GM18502 (cell line): Measurements from ENCODE around the gene REN.

ENCODE experiments used
- ATAC-seq: cut with Tn5 transposase; IDR thresholded peaks from one replicate; pipeline ENCODE4 v1.9.1; 2021; ENCODE audit warnings: mild to moderate bottlenecking; ENCODE audit not compliant: unreplicated experiment, poor library complexity

The REN gene

DNA sequence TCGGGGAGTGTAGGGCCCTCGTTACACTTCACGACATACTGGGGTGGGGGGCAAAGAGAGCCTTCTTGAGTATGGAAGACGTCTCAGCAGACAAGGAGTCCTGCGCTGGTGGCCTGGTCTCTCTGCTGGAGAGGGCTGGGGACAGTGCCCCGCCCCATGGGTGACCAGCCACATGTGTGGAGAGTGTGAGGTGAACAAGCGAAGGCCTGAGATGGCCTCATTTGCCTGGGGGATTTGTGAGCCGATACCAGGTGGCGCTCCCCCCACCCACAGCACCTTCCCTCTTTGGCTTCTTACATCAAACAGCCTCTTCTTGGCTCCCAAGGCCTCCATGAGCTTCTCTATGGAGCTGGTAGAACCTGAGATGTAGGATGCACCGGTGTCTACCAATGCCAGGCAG lies 10.3 kb downstream of the REN start:
- no peak for ATAC-seq

- no peak for ATAC-seq
Measured at GRCh38 chr1:204154568-204155255, 11.4 kb downstream of the REN start.

- no peak for ATAC-seq
Measured at GRCh38 chr1:204153667-204154066, 12.5 kb downstream of the REN start.

GRCh38 chr1:204152310-204153044 lies 13.7 kb downstream of the REN start:
- ATAC-seq = no peak

GRCh38 chr1:204151552-204152309 lies 14.4 kb downstream of the REN start, which contains the start of gene ETNK2:
ETNK2 (minus strand) TSS chr1:204152044; CDS start chr1:204151852, 192 bp downstream.
- no peak for ATAC-seq

- no peak for ATAC-seq
Measured at GRCh38 chr1:204150702-204151551, 15.2 kb downstream of the REN start.

DNA sequence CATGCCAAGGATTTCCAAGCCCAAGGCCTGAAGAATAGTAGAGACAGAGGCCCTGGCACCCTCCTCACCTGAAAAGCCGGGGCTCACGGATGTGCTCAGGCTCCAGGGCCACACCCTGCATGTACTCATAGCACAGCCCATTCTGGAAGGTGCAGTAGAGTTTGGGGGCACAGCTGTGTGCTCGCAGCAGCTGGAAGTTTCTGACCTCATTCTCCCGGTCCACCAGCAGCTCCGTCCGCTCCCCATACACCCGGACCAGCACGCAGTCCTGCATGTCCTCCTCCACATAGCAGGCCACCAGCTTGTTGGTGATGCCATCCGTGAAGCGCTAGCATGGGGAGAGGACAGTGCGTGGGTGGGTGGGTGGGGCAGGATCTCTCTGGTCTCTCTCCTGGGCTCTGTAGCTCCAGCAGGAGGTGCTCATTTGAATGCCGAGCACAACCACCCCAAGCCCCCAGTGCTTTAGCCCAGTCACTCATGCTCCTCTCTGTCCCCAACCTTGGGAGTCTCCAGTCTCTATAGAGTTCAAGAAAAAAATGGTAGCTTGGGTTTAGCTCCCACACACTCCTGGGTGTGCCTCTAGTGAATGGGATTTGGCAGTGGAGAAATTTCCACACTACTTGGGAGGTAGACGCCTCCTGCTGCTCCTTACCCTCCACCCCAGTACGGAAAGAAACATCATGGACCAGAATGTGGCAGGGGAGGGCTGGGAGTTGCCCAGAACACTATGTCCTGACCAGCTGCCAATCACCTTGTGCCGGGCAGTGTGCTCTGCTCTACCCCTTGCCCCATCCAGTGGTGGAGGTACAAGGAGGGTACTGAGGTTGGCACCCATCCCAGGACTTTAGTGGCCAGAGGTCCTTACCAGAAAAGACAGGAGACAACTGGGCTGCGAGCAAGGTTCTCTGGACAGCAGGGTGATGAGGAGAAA lies 16.2 kb downstream of the REN start:
- ATAC-seq = no peak

DNA sequence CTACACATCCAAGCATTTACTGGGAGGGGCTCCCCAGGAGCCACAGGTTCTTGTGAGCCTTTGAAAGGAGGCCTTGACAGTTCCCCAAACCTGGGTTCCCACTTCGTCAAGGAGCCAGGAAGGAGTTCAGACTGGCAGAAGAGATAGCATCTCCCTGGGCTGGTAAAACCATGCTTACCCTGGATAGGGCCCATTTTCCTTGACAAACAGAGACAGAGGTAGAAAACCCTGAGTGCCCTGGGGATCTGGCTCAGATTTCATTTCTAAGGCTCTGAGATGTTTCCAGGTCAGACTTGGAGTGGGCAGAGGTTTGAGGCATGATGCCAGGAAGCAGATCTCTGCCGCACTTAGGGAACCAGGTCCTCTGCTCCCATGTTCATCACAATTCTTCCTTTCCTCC lies 17.0 kb downstream of the REN start:
- ATAC-seq = no peak

DNA sequence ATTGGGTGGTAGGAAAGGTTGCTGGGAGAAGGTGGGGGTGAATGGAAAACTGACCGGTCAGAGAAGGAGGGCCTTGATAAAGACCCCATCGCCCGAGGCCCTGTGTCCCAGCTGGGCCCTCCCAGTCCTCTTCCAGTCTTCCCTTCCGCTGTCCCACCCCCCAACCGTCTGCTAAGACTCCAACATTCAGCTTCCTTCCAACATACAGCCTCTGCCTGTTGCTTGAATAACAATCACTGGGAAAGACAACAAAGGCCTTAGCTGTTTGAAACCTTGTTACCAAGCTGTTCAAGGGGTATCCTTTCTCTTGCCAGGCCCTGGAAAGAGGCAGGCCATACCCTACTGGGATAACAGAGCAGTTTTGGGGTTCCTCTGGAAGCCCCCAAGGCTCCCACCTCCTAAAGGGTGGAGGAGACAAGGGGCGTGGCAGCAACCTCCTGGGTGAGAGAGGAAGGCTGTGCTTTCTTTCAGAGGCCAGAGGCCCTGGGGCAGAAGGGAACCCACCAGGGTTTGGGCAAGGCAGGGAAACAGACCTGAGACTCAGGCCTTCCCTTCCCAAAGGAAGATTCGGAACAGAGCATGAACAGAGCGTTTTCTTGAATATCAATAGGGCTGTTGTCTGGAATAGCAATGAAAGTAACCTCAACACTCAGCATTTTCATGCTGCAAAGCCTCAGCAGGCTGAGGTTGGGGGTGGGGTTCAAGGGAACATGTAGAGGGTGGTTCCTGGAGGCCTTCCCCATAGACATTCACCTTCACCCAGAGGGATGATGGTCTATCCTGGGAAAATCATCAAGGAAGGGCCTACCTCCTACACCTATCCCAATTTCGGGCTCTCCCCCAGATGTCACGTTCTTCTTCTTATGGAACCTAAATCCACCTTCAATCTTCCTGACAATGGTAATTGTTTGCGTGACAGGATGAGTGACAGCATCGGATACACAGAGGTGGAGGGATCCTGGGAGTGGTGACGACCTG lies 18.4 kb downstream of the REN start:
- ATAC-seq = no peak

DNA sequence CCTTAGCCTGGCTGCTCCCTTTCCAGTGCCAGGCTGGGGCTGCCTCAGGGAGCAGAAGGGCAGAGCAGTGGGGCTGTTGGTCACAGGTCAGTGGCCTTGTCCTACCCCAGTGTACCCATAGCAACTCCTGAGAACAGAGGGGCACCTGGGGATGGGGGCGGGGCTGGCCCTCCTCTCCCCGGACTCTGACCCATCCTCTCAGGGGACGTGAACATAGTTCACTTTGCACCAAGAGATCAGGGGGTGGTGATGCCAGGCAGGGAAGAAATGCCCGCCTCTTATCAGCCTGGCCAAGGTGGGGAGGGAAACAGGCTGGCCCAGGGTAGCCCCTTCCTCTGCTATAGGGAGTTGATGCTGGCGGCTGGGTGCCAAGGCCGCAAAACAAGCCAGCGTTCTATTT lies 19.2 kb downstream of the REN start:
- ATAC-seq = no peak

DNA sequence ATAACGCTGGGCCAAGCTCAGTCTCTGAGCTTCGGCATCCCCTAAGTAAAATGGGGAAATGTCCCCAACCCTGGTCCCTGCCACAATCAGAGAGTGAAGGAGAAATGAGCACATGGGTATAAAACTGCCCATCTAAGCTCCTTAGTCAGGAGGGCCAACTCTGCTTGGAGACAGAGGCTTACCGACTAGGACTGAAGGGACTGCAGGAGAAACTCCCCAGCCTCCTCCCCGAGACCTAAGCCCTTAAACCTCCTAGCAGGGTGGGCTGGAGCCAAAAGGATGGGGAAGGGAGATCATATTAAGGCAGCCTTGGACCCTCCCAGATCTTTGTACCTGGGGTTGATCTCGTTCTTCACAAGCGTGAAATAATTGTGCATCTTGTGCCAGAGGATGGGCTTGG lies 19.8 kb downstream of the REN start:
- no peak for ATAC-seq

DNA sequence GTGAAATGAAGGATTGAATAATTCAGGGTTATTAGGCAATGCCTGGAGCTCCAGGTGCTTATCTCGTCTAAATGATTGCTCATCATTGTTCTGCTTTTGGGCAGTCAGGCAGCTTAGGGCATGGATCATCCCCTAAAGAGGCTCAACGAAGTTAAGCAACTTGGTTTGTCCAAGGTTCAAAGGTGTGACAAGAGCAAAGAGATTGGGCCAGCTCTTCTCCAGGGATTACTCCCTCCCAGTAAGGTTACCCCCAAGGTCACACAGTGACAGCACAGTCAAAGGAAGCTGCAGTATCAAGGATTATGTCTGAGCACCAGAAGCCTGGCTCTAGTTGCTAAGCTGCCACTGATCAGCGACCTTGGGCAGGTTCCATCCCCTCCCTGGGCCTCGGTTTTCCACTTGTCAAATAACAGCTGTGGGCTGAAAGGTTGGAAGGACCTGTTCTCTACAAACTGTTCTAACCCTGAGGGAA lies 21.1 kb downstream of the REN start:
- no peak for ATAC-seq

- ATAC-seq = no peak
Measured at GRCh38 chr1:204143276-204144041, 22.7 kb downstream of the REN start.

GRCh38 chr1:204142032-204142974 lies 23.8 kb downstream of the REN start:
- ATAC-seq = no peak

GRCh38 chr1:204141131-204141530 lies 25.0 kb downstream of the REN start:
- ATAC-seq = no peak

GRCh38 chr1:204139952-204140351 lies 26.2 kb downstream of the REN start:
- no peak for ATAC-seq
